Osteoblast (primary cell): Measurements from ENCODE around the gene LCN2. TPM values are rescaled to one million over a fixed set of nuclear protein-coding genes. Genes with fewer than 3 reads are reported as not detected.

Source experiments
- DNase-seq: peaks from one replicate; pipeline ENCODE4 v3.0.0; 2011; ENCODE audit warnings: low spot score, mixed read lengths; ENCODE audit not compliant: insufficient read length; ENCODE audit errors: missing footprints
- H2AFZ ChIP-seq: 2 replicates; pipeline ENCODE4 v1.6.0; 2011; ENCODE audit warnings: mild to moderate bottlenecking, low read length
- H3K27ac ChIP-seq: 2 replicates; pipeline ENCODE4 v1.5.1; 2011; ENCODE audit warnings: mild to moderate bottlenecking, low read depth, low read length, moderate library complexity
- H3K27me3 ChIP-seq: 2 replicates; pipeline ENCODE4 v1.6.0; 2012; ENCODE audit warnings: mild to moderate bottlenecking, control low read depth, inconsistent platforms, low read length, moderate library complexity; ENCODE audit not compliant: insufficient read depth
- H3K36me3 ChIP-seq: 2 replicates; pipeline ENCODE4 v1.5.1; 2011; ENCODE audit warnings: mild to moderate bottlenecking, low read length, control low read depth, moderate library complexity; ENCODE audit not compliant: insufficient read depth
- H3K4me1 ChIP-seq: 2 replicates; pipeline ENCODE4 v1.5.1; 2011; ENCODE audit warnings: mild to moderate bottlenecking, low read length, control low read depth, moderate library complexity; ENCODE audit not compliant: insufficient read depth
- H3K4me2 ChIP-seq: 2 replicates; pipeline ENCODE4 v1.6.0; 2011; ENCODE audit warnings: mild to moderate bottlenecking, low read length; ENCODE audit not compliant: insufficient read depth
- H3K4me3 ChIP-seq: fragments of 200-600 bp; sonication (generic); 3 replicates; pipeline ENCODE4 v1.5.1; 2012; ENCODE audit warnings: mild to moderate bottlenecking, low read length, inconsistent platforms; ENCODE audit not compliant: insufficient read depth
- H3K79me2 ChIP-seq: 2 replicates; pipeline ENCODE4 v1.6.0; 2012; ENCODE audit warnings: mild to moderate bottlenecking, low read length, control low read depth, inconsistent platforms; ENCODE audit not compliant: insufficient read depth
- H3K9me3 ChIP-seq: 2 replicates; pipeline ENCODE4 v1.5.1; 2011; ENCODE audit warnings: low read depth, low read length, control low read depth
- H4K20me1 ChIP-seq: 2 replicates; pipeline ENCODE4 v1.6.0; 2012; ENCODE audit warnings: mild to moderate bottlenecking, low read length, control low read depth; ENCODE audit not compliant: insufficient read depth
- total RNA-seq: library from RNA; depleted of rRNA; stranded (reverse); fragments of >200 nt; gene quantifications from 2 replicates; pipeline ENCODE4 v1.2.3, GENCODE V29; 2012
- TF ChIP-seq, protein P1 (sequence below): IDR thresholded peaks from 2 replicates; pipeline ENCODE4 v1.5.1; 2011; ENCODE audit warnings: mild to moderate bottlenecking, low read depth, low read length, moderate library complexity; ENCODE audit errors: extremely low read depth

LCN2 gene
- total RNA-seq, 1 donor = not detected

DNA sequence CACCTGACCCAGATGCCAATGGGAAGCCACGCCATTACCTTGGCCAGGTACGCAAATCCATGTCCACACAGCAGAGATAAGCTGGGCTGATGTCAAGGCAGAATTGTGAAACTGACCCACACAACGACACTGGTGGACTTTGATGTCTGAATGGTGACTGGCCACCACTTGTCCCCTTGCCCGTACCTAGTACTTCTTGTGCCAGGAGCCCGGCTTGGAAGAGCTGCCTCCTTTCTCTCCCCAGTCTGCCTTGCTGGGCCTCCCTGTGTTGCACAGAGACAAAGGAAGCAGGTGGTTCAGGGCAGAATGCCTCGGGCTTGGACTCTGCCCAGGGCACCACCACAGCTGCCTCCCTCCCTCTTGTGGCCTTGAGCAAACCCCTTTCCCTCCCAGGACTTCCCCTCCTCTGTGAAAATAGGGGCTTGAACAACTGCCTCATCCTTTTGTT is 45.1 kb upstream of the LCN2 start:
- Histone ChIP-seq H3K4me1 (peaks cover 9% of the 10 kb centered on the region), H3K27me3 (no peaks in the 10 kb centered on the region), H4K20me1 (peaks cover under 1% of the 10 kb centered on the region), H2AFZ (no peak overlapping the region), H3K79me2 (peaks cover 52% of the 10 kb centered on the region), H3K27ac (peak overlapping the region; percentile 17), H3K4me2 (no peak overlapping the region), H3K36me3 (peaks cover 73% of the 10 kb centered on the region), H3K4me3 (no peak overlapping the region), H3K9me3 (no peaks in the 10 kb centered on the region)
- DNase-seq = peak; percentile 87
- TF ChIP-seq, protein P1, sequence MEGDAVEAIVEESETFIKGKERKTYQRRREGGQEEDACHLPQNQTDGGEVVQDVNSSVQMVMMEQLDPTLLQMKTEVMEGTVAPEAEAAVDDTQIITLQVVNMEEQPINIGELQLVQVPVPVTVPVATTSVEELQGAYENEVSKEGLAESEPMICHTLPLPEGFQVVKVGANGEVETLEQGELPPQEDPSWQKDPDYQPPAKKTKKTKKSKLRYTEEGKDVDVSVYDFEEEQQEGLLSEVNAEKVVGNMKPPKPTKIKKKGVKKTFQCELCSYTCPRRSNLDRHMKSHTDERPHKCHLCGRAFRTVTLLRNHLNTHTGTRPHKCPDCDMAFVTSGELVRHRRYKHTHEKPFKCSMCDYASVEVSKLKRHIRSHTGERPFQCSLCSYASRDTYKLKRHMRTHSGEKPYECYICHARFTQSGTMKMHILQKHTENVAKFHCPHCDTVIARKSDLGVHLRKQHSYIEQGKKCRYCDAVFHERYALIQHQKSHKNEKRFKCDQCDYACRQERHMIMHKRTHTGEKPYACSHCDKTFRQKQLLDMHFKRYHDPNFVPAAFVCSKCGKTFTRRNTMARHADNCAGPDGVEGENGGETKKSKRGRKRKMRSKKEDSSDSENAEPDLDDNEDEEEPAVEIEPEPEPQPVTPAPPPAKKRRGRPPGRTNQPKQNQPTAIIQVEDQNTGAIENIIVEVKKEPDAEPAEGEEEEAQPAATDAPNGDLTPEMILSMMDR = no peak

DNA sequence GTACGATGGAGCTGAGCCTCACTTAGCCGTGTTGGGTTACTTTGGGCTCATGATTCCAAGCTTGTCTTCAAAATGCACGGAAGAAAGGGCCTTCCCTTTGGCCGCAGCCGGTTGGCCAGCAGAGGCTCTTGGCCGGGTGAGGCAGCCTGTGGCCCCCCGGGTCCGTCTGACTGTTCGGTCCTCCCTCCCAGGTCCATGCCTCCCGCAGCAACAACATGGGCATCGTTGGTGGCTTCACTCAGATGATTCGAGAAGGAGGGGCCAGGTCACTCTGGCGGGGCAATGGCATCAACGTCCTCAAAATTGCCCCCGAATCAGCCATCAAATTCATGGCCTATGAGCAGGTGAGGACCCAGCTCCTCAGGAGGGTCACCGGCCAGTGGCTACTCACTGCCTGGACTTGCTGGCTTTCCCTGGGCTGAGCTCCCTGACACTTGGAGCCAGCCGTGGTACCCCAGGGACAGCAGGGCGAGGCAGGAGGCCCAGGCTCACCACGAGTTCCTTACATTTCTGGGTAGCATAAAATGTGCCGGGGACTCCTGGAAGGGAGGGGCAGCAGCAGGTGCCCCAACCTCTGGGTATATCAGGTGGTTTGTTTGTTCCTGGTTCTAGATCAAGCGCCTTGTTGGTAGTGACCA is 43.6 kb upstream of the LCN2 start:
- H4K20me1 ChIP-seq = no peaks in the 10 kb centered on the region
- H3K27me3 ChIP-seq = no peaks in the 10 kb centered on the region
- H3K27ac ChIP-seq = no peak overlapping the region
- no peak overlapping the region for H2AFZ ChIP-seq
- no peaks in the 10 kb centered on the region for H3K9me3 ChIP-seq
- DNase-seq = peak; percentile 31
- no peaks in the 10 kb centered on the region for H3K4me1 ChIP-seq
- no peak overlapping the region for H3K4me2 ChIP-seq
- no peak overlapping the region for H3K4me3 ChIP-seq
- TF ChIP-seq, protein P1 = no peak
- H3K79me2 ChIP-seq = peaks cover 38% of the 10 kb centered on the region
- peaks cover 70% of the 10 kb centered on the region for H3K36me3 ChIP-seq

DNA sequence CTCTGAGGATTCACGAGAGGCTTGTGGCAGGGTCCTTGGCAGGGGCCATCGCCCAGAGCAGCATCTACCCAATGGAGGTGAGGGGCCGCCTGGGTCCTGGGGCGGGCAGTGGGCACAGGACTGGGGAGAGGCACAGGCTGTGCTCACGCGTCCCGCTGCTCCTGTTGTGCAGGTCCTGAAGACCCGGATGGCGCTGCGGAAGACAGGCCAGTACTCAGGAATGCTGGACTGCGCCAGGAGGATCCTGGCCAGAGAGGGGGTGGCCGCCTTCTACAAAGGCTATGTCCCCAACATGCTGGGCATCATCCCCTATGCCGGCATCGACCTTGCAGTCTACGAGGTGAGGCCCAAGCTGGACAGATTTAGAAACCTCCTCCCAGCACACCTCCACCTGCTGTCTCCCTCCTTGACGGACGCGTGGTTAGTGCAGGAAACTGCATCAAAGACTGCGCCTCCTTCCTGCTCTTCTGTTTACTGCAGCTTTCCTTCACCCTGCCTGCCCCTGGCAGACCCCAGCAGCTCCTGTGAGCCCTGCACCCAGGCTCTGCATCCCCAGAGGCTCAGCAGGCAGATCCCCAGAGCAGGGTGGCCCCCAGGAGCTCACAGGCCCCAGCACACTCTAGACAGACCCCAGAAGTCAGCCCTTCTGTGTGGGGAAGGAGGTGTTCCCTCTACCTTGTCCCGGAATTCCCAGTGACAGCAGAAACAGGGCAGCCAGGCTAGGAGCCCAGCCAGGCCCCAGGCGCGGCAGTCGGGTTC is 42.9 kb upstream of the LCN2 start:
- peak; percentile 75 for DNase-seq
- Histone ChIP-seq H3K4me1 (no peaks in the 10 kb centered on the region), H3K36me3 (peaks cover 67% of the 10 kb centered on the region), H2AFZ (no peak overlapping the region), H3K9me3 (no peaks in the 10 kb centered on the region), H3K27me3 (no peaks in the 10 kb centered on the region), H3K79me2 (peaks cover 31% of the 10 kb centered on the region), H3K4me3 (no peak overlapping the region), H3K4me2 (no peak overlapping the region), H3K27ac (no peak overlapping the region), H4K20me1 (no peaks in the 10 kb centered on the region)
- TF ChIP-seq, protein P1 = no peak

DNA sequence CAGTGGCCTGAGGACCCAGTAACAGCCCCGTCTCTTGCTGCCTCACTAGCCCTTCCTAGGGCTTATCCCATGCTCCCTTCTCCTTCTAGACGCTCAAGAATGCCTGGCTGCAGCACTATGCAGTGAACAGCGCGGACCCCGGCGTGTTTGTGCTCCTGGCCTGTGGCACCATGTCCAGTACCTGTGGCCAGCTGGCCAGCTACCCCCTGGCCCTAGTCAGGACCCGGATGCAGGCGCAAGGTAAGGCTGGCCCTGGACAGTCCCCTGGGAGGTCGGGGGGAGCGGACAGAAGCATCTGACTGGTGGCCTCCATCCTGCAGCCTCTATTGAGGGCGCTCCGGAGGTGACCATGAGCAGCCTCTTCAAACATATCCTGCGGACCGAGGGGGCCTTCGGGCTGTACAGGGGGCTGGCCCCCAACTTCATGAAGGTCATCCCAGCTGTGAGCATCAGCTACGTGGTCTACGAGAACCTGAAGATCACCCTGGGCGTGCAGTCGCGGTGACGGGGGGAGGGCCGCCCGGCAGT is 42.2 kb upstream of the LCN2 start:
- no peaks in the 10 kb centered on the region for H3K4me1 ChIP-seq
- H3K4me2 ChIP-seq = no peak overlapping the region
- peaks cover 24% of the 10 kb centered on the region for H3K79me2 ChIP-seq
- H3K27me3 ChIP-seq = no peaks in the 10 kb centered on the region
- H3K27ac ChIP-seq = no peak overlapping the region
- H4K20me1 ChIP-seq = no peaks in the 10 kb centered on the region
- peaks cover 62% of the 10 kb centered on the region for H3K36me3 ChIP-seq
- H3K9me3 ChIP-seq = no peaks in the 10 kb centered on the region
- TF ChIP-seq, protein P1 = no peak
- H2AFZ ChIP-seq = no peak overlapping the region
- H3K4me3 ChIP-seq = no peak overlapping the region
- peak; percentile 83 for DNase-seq
